Measurements from ENCODE around the gene APRT. TPM values are rescaled to one million over a fixed set of nuclear protein-coding genes. Genes with fewer than 3 reads are reported as not detected.

The APRT gene
- total RNA-seq, 2 experiments from 2014 or later, result 153 to 154 TPM

DNA sequence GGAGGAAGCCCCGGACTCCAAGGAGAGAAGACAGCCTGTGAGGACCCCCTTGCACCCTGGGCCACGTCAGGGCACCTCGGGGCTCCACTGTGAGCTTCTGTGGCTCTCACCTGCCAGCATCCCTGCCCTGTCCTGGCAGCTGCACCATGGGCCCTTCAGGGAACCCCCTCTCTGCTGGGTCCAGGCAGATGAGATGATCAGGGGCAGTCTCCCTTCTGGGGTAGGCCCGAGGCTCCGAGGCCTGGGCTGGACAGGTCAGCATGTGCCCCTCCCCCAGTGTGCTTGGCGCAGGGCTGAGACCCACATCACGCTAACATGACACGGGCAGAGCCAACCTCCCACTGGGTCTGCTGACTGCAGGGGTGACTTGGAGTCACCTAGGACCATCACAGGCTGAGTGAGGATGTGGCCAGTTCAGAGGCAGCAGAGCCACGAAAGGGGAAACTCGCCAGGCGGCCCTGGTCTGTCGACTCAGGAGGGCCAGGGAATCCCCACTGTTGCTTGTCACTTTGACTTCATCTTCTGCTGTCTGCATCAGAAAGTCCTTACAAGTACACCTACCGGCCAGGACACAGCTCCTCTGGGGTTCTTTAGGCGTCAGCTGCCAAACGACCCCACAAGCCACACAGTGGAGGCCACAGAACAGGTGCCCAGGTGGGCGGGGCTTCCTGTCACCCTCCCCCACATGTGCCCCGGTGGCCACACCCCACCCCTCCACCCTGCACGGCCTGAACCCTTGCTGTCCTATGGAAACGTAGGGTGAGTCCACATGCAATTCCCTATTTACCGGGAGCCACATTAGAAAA lies 42.8 kb upstream of the APRT start:
- Mint-ChIP-seq H3K36me3 (ENCODE audit: low read depth) (peaks cover 21% of the 10 kb centered on the region), H3K4me3 (peak overlapping the region; percentile 77), H3K27me3 (peaks cover 3% of the 10 kb centered on the region), H3K9me3 (no peaks in the 10 kb centered on the region), H3K4me1 (ENCODE audit: low read depth) (peaks cover 27% of the 10 kb centered on the region), H3K27ac (peak overlapping the region; percentile 42)
- H3K27ac ChIP-seq (ENCODE audit: low read depth in 1 of 2, low read length in 2 of 2), result no peak overlapping the region
- intact Hi-C loops (cut with DNase I, micrococcal nuclease), result loop anchor here in 1 of 2 experiments (5.0 kb wide), 6 partner anchors 117 to 803 kb away; partner anchors contain the start of genes CHMP1A, SPATA33, ZFPM1 and ZNF778
- no peak overlapping the region for H3K4me3 ChIP-seq (ENCODE audit: low read length)
- TF ChIP-seq, protein P1, sequence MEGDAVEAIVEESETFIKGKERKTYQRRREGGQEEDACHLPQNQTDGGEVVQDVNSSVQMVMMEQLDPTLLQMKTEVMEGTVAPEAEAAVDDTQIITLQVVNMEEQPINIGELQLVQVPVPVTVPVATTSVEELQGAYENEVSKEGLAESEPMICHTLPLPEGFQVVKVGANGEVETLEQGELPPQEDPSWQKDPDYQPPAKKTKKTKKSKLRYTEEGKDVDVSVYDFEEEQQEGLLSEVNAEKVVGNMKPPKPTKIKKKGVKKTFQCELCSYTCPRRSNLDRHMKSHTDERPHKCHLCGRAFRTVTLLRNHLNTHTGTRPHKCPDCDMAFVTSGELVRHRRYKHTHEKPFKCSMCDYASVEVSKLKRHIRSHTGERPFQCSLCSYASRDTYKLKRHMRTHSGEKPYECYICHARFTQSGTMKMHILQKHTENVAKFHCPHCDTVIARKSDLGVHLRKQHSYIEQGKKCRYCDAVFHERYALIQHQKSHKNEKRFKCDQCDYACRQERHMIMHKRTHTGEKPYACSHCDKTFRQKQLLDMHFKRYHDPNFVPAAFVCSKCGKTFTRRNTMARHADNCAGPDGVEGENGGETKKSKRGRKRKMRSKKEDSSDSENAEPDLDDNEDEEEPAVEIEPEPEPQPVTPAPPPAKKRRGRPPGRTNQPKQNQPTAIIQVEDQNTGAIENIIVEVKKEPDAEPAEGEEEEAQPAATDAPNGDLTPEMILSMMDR (IDR thresholded peaks at IDR 0.05), result no peak
- CTCF ChIA-PET, result no interaction called here
- DNase-seq, result peak in 6 of 14 experiments; percentile 9 to 75 (median 27)
- H3K4me1 ChIP-seq (ENCODE audit: insufficient read depth, low read length), result peaks cover 47% of the 10 kb centered on the region
- ATAC-seq (ENCODE audit: poor library complexity), result no peak
- peaks cover 23% of the 10 kb centered on the region for H3K36me3 ChIP-seq (ENCODE audit: insufficient read depth, low read length)
- POLR2A ChIA-PET, result interaction anchor here (0.9 kb wide), 1 partner anchor 73 kb away, joined by 3 read pairs; no protein-coding TSS in a partner anchor
- H3K9me3 ChIP-seq (ENCODE audit: control insufficient read depth in 1 of 2, insufficient read depth in 1 of 2, low read length in 2 of 2), result no peaks in the 10 kb centered on the region
- H3K27me3 ChIP-seq (ENCODE audit: control insufficient read depth in 1 of 2, insufficient read depth in 2 of 2, low read length in 2 of 2), result no peaks in the 10 kb centered on the region

DNA sequence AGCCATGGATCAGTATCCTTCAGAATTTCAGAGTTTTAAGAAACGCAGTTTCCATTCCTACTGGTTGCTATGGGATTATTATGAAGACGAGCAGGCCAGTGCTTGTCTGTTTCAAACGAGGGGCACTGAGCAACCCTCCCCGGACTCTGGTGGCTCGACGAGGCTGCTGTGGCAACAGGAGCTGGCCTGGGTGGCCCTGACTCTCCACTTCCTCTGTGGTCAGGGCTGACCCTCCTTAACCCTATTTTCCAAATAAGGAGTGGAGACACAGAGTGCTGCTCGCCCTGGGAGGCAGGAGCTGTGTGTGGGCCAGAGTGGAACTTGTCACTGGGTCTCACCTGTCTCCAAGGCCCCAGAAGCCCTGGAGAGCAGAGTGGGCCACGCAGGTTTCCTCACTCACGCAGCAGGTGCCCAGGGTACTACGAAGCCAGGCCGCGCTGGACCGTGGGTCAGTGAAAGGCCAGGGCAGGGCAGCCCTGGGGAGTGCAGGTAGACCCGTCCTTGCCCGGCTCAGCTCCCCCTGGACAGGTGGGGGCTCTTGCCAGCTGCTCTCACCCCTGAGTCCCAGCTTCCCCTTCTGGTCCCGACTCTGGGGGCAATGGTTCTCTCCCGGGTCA lies 41.7 kb upstream of the APRT start:
- Histone ChIP-seq H3K9me3 (ENCODE audit: control insufficient read depth in 1 of 2, insufficient read depth in 1 of 2, low read length in 2 of 2) (no peaks in the 10 kb centered on the region), H3K4me3 (ENCODE audit: low read length) (no peak overlapping the region), H3K27me3 (ENCODE audit: control insufficient read depth in 1 of 2, insufficient read depth in 2 of 2, low read length in 2 of 2) (no peaks in the 10 kb centered on the region), H3K27ac (ENCODE audit: low read depth in 1 of 2, low read length in 2 of 2) (no peak overlapping the region), H3K4me1 (ENCODE audit: insufficient read depth, low read length) (peaks cover 42% of the 10 kb centered on the region), H3K36me3 (ENCODE audit: insufficient read depth, low read length) (peaks cover 13% of the 10 kb centered on the region)
- DNase-seq, result no peak
- Mint-ChIP-seq H3K27ac (no peak overlapping the region), H3K4me1 (ENCODE audit: low read depth) (peaks cover 22% of the 10 kb centered on the region), H3K9me3 (no peaks in the 10 kb centered on the region), H3K4me3 (no peak overlapping the region), H3K27me3 (peaks cover 3% of the 10 kb centered on the region), H3K36me3 (ENCODE audit: low read depth) (peaks cover 10% of the 10 kb centered on the region)
- ChIA-PET CTCF (no interaction called here), POLR2A (no interaction called here)
- intact Hi-C loops (cut with DNase I, micrococcal nuclease), result no loop called here
- ATAC-seq (ENCODE audit: poor library complexity), result no peak
- TF ChIP-seq, protein P1 (IDR thresholded peaks at IDR 0.05), result no peak

DNA sequence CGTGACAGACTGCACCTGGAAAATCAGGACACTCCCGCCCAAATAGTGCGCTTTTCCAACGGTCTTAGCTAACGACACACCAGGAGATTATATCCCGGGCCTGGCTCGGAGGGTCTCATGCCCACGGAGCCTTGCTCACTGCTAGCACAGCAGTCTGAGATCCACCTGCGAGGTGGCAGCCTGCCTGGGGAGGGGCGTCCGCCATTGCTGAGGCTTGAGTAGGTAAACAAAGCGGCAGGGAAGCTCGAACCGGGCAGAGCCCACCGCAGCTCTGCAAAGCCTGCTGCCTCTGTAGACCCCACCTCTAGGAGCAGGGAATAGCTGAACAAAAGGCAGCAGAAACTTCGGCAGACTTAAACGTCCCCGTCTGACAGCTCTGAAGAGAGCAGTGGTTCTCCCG lies 39.9 kb upstream of the APRT start:
- H3K27ac Mint-ChIP-seq, result no peak overlapping the region
- no peaks in the 10 kb centered on the region for H3K36me3 Mint-ChIP-seq (ENCODE audit: low read depth)
- Histone ChIP-seq H3K4me3 (ENCODE audit: low read length) (no peak overlapping the region), H3K27ac (ENCODE audit: low read depth in 1 of 2, low read length in 2 of 2) (no peak overlapping the region), H3K4me1 (ENCODE audit: insufficient read depth, low read length) (peaks cover 31% of the 10 kb centered on the region), H3K36me3 (ENCODE audit: insufficient read depth, low read length) (peaks cover 15% of the 10 kb centered on the region), H3K9me3 (ENCODE audit: control insufficient read depth in 1 of 2, insufficient read depth in 1 of 2, low read length in 2 of 2) (no peaks in the 10 kb centered on the region), H3K27me3 (ENCODE audit: control insufficient read depth in 1 of 2, insufficient read depth in 2 of 2, low read length in 2 of 2) (no peaks in the 10 kb centered on the region)
- no peak overlapping the region for H3K4me3 Mint-ChIP-seq
- H3K9me3 Mint-ChIP-seq, result no peaks in the 10 kb centered on the region
- ChIA-PET CTCF (no interaction called here), POLR2A (no interaction called here)
- DNase-seq (no peak), ATAC-seq (ENCODE audit: poor library complexity) (no peak)
- no peaks in the 10 kb centered on the region for H3K27me3 Mint-ChIP-seq
- intact Hi-C loops (cut with DNase I, micrococcal nuclease), result no loop called here
- TF ChIP-seq, protein P1 (IDR thresholded peaks at IDR 0.05), result no peak
- H3K4me1 Mint-ChIP-seq (ENCODE audit: low read depth), result peaks cover 12% of the 10 kb centered on the region
